Measurements from ENCODE around the gene KRTAP20-2. TPM values are rescaled to one million over a fixed set of nuclear protein-coding genes. Genes with fewer than 3 reads are reported as not detected.

Gene KRTAP20-2
- total and polyA plus RNA-seq, 2 of the 8 experiments (the other 6 are each of a cell fraction or from before 2014, with no cell fraction given), result not detected

GRCh38 chr21:30652891-30653290 lies 17.9 kb downstream of the KRTAP20-2 start:
- Histone ChIP-seq H3K79me1 (ENCODE audit: low read depth, low read length) (no peaks in the 10 kb centered on the region), H2BK5ac (ENCODE audit: low read depth, low read length) (no peak overlapping the region), H3K4me3 (ENCODE audit: extremely low read depth in 1 of 4, insufficient read depth in 2 of 4, low read depth in 3 of 4, low read length in 4 of 4) (no peak overlapping the region), H4K20me1 (replicated peaks in 1 of 2; ENCODE audit: control insufficient read depth in 1 of 2, insufficient read depth in 2 of 2, low read length in 2 of 2) (no peaks in the 10 kb centered on the region), H3K56ac (replicated peaks; ENCODE audit: insufficient read length, low read depth, low read length) (no peak overlapping the region), H3K14ac (ENCODE audit: insufficient read length) (no peak overlapping the region), H3K9me3 (ENCODE audit: insufficient read depth in 2 of 2, low read depth in 1 of 2, low read length in 1 of 2) (no peaks in the 10 kb centered on the region), H2BK120ac (replicated peaks; ENCODE audit: low read depth, low read length) (no peak overlapping the region), H2BK12ac (ENCODE audit: low read depth, low read length) (no peak overlapping the region), H4K91ac (replicated peaks; ENCODE audit: insufficient read length, low read length) (no peak overlapping the region), H3K4ac (replicated peaks; ENCODE audit: insufficient read length, low read depth, low read length) (no peak overlapping the region), H3K27me3 (replicated peaks in 1 of 4; ENCODE audit: control insufficient read depth in 3 of 4, extremely low read depth in 1 of 4, insufficient read depth in 3 of 4, low read length in 3 of 4) (no peaks in the 10 kb centered on the region), H3K4me1 (replicated peaks in 1 of 4; ENCODE audit: control insufficient read depth in 3 of 4, insufficient read depth in 4 of 4, low read length in 3 of 4) (no peaks in the 10 kb centered on the region), H3K23me2 (ENCODE audit: low read depth, low read length) (no peaks in the 10 kb centered on the region), H4K5ac (ENCODE audit: insufficient read length, low read depth, low read length) (no peak overlapping the region), H3K9ac (replicated peaks in 1 of 4; ENCODE audit: extremely low read depth in 1 of 4, low read depth in 3 of 4, low read length in 3 of 4) (no peak overlapping the region), H3K23ac (ENCODE audit: insufficient read length) (no peak overlapping the region), H2AFZ (ENCODE audit: low read length) (no peak overlapping the region), H2BK15ac (ENCODE audit: low read length) (no peak overlapping the region), H3K4me2 (ENCODE audit: insufficient read depth in 1 of 2, low read depth in 2 of 2, low read length in 2 of 2) (no peak overlapping the region), H3K79me2 (ENCODE audit: control insufficient read depth in 1 of 2, insufficient read depth in 2 of 2, low read length in 2 of 2) (no peaks in the 10 kb centered on the region), H2AK5ac (ENCODE audit: low read depth, low read length) (no peak overlapping the region), H2BK20ac (ENCODE audit: low read length) (no peak overlapping the region), H3K27ac (ENCODE audit: low read depth, low read length) (no peak overlapping the region), H3K18ac (ENCODE audit: extremely low read depth, low read length) (no peak overlapping the region), H3K36me3 (ENCODE audit: control insufficient read depth in 2 of 4, insufficient read depth in 4 of 4, low read length in 3 of 4) (no peaks in the 10 kb centered on the region), H4K8ac (ENCODE audit: extremely low read depth, insufficient read depth, low read length) (no peak overlapping the region)
- ChIA-PET POLR2A (ENCODE audit: partially characterized antibody) (no interaction called here), CTCF (ENCODE audit: partially characterized antibody) (no interaction called here)
- FAIRE-seq, result no peak
- no peak for DNase-seq (ENCODE audit: low read depth in 1 of 2, low spot score in 2 of 2)
- TF ChIP-seq MAFK (IDR thresholded peaks at IDR 0.05; ENCODE audit: low read depth, low read length) (no peak), ZNF274 (IDR thresholded peaks at IDR 0.05; ENCODE audit: borderline replicate concordance, extremely low read depth, low read length) (no peak)
